Middle frontal gyrus (tissue), 1 donor: ENCODE results near the gene RALGPS1.

Experiments
- DNase-seq: peaks from one replicate; pipeline ENCODE4 v3.0.0-alpha.2; 2015; ENCODE audit warnings: low spot score; ENCODE audit errors: extremely low spot score

The RALGPS1 gene

DNA sequence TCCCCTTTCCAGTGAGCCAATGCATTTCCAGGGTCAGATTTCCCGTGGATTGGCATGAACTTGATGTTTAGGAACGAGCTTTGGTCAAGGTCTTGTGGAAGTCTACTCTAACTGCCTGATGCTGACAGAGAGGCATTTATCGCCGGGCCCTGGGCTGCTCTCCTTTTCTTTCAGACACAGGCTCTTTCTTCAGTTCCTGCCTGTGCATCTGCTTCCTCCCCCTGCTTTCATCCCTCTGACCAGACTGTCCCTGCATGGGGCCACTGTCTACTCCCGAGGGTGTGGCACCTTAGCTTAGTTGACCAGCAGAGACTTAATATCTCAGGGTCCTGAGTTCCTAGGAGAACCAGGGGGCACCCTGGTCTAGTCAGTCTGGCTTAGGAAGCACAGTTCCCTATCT is 41.2 kb downstream of the RALGPS1 start:
- DNase-seq, result no peak

- DNase-seq, result no peak
Measured at GRCh38 chr9:126956917-126957686, 42.5 kb downstream of the RALGPS1 start.

GRCh38 chr9:126957687-126958053 is 43.1 kb downstream of the RALGPS1 start:
- DNase-seq, result no peak

- DNase-seq, result no peak
Measured at GRCh38 chr9:126959336-126959735, 44.8 kb downstream of the RALGPS1 start.

DNA sequence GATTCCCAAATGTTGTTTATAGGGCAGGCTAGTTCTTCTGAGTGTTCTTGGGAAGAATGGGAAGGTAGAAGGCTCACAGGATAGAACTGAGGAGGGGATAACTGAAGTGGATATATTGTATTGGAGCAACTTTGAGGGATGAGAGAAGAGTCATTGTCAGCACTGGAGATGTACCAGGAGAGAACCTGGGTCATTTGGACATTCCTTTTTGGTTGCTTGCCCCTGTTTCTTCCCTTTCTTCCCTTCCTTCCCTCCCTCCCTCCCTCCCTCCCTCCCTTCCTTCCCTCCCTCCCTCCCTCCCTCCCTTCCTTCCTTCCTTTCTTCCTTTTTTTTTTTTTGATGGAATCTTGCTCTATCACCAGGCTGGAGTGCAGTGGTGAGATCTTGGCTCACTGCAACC is 45.3 kb downstream of the RALGPS1 start:
- DNase-seq, result no peak

DNA sequence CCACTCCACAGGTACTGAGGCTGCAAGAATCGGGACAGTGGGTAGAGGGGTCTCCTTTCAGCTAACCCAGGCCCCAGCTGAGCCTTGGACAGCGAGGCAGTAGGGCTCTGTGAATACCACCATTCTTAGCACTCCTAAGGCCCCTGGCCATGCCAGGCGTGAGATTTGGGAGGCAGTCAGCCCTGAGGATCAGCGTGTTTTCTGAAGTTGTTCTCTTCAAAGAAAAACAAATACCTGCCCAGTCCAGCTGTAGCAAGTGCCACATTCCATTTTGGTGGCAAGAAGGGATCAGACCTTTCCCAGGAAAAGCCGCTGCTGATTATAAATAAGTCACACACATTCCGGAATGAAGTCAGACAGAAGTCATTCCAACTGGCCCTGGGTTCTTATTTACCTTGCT is 47.8 kb downstream of the RALGPS1 start:
- DNase-seq, result no peak

DNA sequence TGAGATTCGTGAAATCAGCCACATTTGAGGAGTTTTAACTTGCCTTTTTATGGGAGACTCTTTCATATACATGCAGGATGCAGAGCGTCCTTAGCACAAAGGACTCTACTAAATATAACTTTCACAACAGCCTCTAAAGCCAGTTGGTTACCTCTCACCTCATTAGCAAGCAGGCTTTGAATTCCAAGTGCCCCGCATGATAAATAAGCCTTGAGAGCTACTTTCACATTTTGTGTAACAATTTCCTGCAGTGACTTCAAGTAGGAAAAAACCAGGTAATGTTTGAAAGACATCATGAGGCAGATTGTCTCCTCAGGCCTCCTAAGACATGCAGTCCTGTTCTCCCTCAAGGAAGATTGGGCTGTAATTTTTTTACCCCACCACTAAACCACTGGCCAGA is 50.5 kb downstream of the RALGPS1 start:
- no peak for DNase-seq

GRCh38 chr9:126965541-126966428 is 51.2 kb downstream of the RALGPS1 start:
- DNase-seq, result no peak

- no peak for DNase-seq
Measured at GRCh38 chr9:126971261-126971660, 56.7 kb downstream of the RALGPS1 start.

DNA sequence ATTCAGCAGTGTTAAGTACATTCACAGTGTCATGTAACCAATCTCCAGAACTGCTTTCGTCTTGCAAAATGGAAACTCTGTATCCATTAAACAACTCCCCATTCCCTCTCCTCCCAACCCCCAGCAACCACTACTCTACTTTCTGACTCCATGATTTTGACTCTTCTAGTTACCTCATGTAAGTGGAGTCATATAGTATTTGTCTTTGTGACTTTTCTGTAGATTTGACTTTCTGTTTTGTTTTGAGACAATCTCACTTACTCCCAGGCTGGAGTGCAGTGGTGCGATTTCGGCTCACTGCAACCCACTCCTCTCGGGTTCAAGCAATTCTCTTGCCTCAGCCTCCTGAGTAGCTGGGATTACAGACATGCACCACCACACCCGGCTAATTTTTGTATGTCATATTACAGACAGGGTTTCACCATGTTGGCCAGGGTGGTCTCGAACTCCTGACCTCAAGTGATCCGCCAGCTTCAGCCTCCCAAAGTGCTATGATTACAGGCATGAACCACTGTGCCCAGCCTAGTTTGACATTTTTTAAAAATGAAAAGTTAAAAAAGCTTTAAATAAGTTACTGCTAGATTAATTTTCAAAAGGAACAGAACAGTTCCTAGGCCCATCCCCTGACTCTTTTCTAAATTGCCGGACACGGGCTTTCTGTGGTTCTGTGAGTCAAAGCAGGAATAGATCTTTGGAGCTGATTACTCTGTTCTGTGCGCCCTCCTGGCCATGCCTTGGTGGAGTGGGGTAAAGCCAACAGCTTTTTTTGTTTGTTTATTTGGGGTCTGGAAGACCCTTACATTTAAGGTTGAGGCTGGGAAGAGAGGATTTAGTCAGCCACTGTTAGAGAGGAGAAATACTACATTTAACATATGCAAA is 59.3 kb downstream of the RALGPS1 start:
- no peak for DNase-seq

DNA sequence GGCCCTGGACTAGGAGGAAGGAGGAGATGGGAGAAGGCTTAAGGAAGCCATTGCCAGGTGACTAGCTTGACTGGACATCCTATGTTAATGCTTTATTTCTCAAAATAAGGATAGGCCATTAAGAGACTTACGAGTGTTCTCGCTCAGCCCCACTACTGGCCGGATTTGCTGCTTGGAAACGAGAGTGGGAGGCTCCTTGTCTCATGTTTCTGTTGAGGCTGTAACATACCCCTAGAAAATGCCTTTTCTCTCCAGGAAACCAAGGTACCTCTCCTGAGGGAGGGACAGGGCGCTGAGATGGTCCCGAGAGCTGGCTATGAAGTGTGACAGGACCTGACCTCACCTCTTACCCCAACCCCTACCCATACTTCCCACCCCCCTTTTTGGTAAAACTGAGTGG is 60.0 kb downstream of the RALGPS1 start:
- no peak for DNase-seq

GRCh38 chr9:126975327-126976220 is 61.0 kb downstream of the RALGPS1 start:
- no peak for DNase-seq

- DNase-seq, result no peak
Measured at GRCh38 chr9:126979461-126979860, 64.9 kb downstream of the RALGPS1 start.

- no peak for DNase-seq
Measured at GRCh38 chr9:126980231-126980630, 65.6 kb downstream of the RALGPS1 start.

- DNase-seq, result no peak
Measured at GRCh38 chr9:126981218-126981617, 66.6 kb downstream of the RALGPS1 start.

DNA sequence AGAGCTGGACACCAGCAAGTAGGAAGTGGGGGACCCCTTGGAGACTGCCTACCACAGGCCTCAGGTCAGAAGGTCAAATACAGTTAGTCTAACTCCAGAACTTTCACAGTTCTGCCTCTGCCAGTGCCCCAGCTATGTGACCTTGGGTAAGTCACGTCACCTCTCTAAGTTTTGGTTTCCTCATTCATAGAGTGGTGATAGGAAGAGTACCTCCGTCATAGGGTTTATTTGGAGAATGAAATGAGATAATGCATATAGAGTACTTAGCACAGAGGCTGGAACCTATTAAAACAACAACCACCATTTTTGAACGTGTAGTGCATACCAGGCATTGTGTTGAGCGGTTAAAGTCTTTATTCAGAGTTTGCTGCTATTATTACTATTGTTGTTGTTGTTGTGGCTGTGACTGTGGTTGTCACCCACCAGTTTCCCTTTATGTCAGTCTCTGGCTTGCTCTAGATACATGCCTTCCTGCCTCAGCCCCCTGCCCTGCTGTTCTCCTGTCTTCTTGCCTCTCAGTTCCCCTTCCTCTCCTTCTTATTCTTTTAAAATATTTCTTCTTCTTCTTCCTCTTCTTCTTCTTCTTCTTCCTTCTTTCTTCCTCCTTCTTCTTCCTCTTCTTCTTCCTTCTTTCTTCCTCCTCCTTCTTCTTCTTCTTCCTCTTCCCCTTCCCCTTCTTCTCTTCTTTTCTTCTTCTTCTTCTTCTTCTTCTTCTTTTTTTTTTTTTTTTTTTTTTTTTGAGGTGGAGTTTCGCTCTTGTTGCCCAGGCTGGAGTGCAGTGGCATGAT is 67.8 kb downstream of the RALGPS1 start:
- no peak for DNase-seq

- DNase-seq, result no peak
Measured at GRCh38 chr9:126983767-126984166, 69.2 kb downstream of the RALGPS1 start.

GRCh38 chr9:126984969-126985368 is 70.4 kb downstream of the RALGPS1 start:
- no peak for DNase-seq

GRCh38 chr9:126985870-126986498 is 71.4 kb downstream of the RALGPS1 start:
- no peak for DNase-seq
